GM12873 (cell line): ENCODE measurements around the gene ZFPM1.

Experiments
- CTCF ChIP-seq: IDR thresholded peaks from 2 replicates; pipeline ENCODE4 v1.5.1; 2012; ENCODE audit warnings: low read depth, mild to moderate bottlenecking, moderate library complexity, low read length, control low read depth; ENCODE audit not compliant: insufficient read depth; ENCODE audit errors: missing control alignments

ZFPM1 gene

GRCh38 chr16:88585927-88586581 is 133.0 kb downstream of the ZFPM1 start:
- no peak for TF ChIP-seq CTCF
